ENCODE results near the gene SCAND1. TPM values are rescaled to one million over a fixed set of nuclear protein-coding genes. Genes with fewer than 3 reads are reported as not detected.
"Not testable (repeated sequence)": the region's sequence is repeated elsewhere in the genome, so short reads cannot be mapped to it uniquely, and the experiment has no call there.

Gene SCAND1
- total and polyA plus RNA-seq, 9 of the 15 experiments (the other 6 are each of a cell fraction or from before 2014, with no cell fraction given), result 0.08 to 94.0 (median 5.8) TPM

GRCh38 chr20:36002855-36003254 is 48.6 kb upstream of the SCAND1 start:
- ATAC-seq (no peak), FAIRE-seq (no peak), DNase-seq (ENCODE audit: extremely low read depth in 1 of 4, low spot score in 3 of 4) (no peak)
- H3K27ac ChIP-seq (ENCODE audit: extremely low read depth, low read depth, low read length), result no peak overlapping the region
- in situ Hi-C loops (cut with MboI) (no loop called here), intact Hi-C loops (cut with micrococcal nuclease) (no loop called here)
- H3K4me1 ChIP-seq (replicated peaks in 1 of 2; ENCODE audit: control insufficient read depth in 2 of 2, insufficient read depth in 2 of 2, low read length in 2 of 2), result no peaks in the 10 kb centered on the region
- ChIA-PET CTCF (ENCODE audit: low intra/inter-chr PET ratio) (no interaction called here), POLR2A (interaction anchor here (1.0 kb wide), 1 partner anchor 39 kb away, joined by 3 read pairs; no protein-coding TSS in a partner anchor)
- no TSS peak for BruUV-seq (replicated peaks)
- no peak overlapping the region for H3K9ac ChIP-seq (ENCODE audit: insufficient read depth in 1 of 2, low read depth in 2 of 2, low read length in 2 of 2)
- no peaks in the 10 kb centered on the region for H3K9me3 ChIP-seq (replicated peaks; ENCODE audit: control insufficient read depth, insufficient read depth, low read depth, low read length)
- H3K79me2 ChIP-seq (ENCODE audit: control insufficient read depth, insufficient read depth, low read length), result no peaks in the 10 kb centered on the region
- H3K4me2 ChIP-seq (ENCODE audit: insufficient read depth, low read length), result no peak overlapping the region
- no peak overlapping the region for H3K4me3 ChIP-seq
- H2AFZ ChIP-seq (ENCODE audit: low read depth, low read length), result no peak overlapping the region
- no peaks in the 10 kb centered on the region for H3K36me3 ChIP-seq (ENCODE audit: control insufficient read depth, insufficient read depth, low read length)
- no peaks in the 10 kb centered on the region for H3K27me3 ChIP-seq (ENCODE audit: control insufficient read depth in 2 of 2, insufficient read depth in 2 of 2, low read length in 2 of 2)
- H4K20me1 ChIP-seq (replicated peaks; ENCODE audit: control insufficient read depth, insufficient read depth, low read length), result no peaks in the 10 kb centered on the region
- H3K9me1 ChIP-seq (ENCODE audit: control insufficient read depth, insufficient read depth, low read length), result no peaks in the 10 kb centered on the region
- TF ChIP-seq RBM22 (IDR thresholded peaks at IDR 0.05; ENCODE audit: low read depth, low read length, poor library complexity, severe bottlenecking) (no peak), ZFP30 (CRISPR knock-in tag; IDR thresholded peaks at IDR 0.05; ENCODE audit: borderline replicate concordance) (peak; percentile 65; the same call in 1 of the 2 replicates)
- TF ChIP-seq, protein P1, sequence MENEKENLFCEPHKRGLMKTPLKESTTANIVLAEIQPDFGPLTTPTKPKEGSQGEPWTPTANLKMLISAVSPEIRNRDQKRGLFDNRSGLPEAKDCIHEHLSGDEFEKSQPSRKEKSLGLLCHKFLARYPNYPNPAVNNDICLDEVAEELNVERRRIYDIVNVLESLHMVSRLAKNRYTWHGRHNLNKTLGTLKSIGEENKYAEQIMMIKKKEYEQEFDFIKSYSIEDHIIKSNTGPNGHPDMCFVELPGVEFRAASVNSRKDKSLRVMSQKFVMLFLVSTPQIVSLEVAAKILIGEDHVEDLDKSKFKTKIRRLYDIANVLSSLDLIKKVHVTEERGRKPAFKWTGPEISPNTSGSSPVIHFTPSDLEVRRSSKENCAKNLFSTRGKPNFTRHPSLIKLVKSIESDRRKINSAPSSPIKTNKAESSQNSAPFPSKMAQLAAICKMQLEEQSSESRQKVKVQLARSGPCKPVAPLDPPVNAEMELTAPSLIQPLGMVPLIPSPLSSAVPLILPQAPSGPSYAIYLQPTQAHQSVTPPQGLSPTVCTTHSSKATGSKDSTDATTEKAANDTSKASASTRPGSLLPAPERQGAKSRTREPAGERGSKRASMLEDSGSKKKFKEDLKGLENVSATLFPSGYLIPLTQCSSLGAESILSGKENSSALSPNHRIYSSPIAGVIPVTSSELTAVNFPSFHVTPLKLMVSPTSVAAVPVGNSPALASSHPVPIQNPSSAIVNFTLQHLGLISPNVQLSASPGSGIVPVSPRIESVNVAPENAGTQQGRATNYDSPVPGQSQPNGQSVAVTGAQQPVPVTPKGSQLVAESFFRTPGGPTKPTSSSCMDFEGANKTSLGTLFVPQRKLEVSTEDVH (IDR thresholded peaks at IDR 0.05; ENCODE audit: low read depth, partially characterized antibody), result no peak

- FAIRE-seq; H3K79me2 ChIP-seq (ENCODE audit: control insufficient read depth, insufficient read depth, low read length); POLR2A ChIA-PET; intact Hi-C loops (cut with micrococcal nuclease); ATAC-seq; H3K27ac ChIP-seq (ENCODE audit: extremely low read depth, low read depth, low read length); BruUV-seq (replicated peaks); H3K36me3 ChIP-seq (ENCODE audit: control insufficient read depth, insufficient read depth, low read length); H3K27me3 ChIP-seq (ENCODE audit: control insufficient read depth in 2 of 2, insufficient read depth in 2 of 2, low read length in 2 of 2); H3K9ac ChIP-seq (ENCODE audit: insufficient read depth in 1 of 2, low read depth in 2 of 2, low read length in 2 of 2); H3K4me2 ChIP-seq (ENCODE audit: insufficient read depth, low read length); H3K9me3 ChIP-seq (replicated peaks; ENCODE audit: control insufficient read depth, insufficient read depth, low read depth, low read length); H3K9me1 ChIP-seq (ENCODE audit: control insufficient read depth, insufficient read depth, low read length); H2AFZ ChIP-seq (ENCODE audit: low read depth, low read length); H4K20me1 ChIP-seq (replicated peaks; ENCODE audit: control insufficient read depth, insufficient read depth, low read length); DNase-seq (ENCODE audit: extremely low read depth in 1 of 4, low spot score in 3 of 4); CTCF ChIA-PET (ENCODE audit: low intra/inter-chr PET ratio); in situ Hi-C loops (cut with MboI); H3K4me3 ChIP-seq: not testable (repeated sequence)
- WGBS (ENCODE audit: insufficient coverage, low coverage, missing lambda C conversion rate), result no CpG with 5 or more reads among the region's 34 CpGs
- H3K4me1 ChIP-seq (replicated peaks in 1 of 2; ENCODE audit: control insufficient read depth in 2 of 2, insufficient read depth in 2 of 2, low read length in 2 of 2), result peaks cover 0 to 11% of the 10 kb centered on the region in 2 experiments; a peak in 4 of 5 replicates
Measured at GRCh38 chr20:36001331-36001730, 47.0 kb upstream of the SCAND1 start.

- not testable (repeated sequence) for ATAC-seq; H3K9ac ChIP-seq (ENCODE audit: insufficient read depth in 1 of 2, low read depth in 2 of 2, low read length in 2 of 2); H3K79me2 ChIP-seq (ENCODE audit: control insufficient read depth, insufficient read depth, low read length); BruUV-seq (replicated peaks); H2AFZ ChIP-seq (ENCODE audit: low read depth, low read length); FAIRE-seq; H3K27ac ChIP-seq (ENCODE audit: extremely low read depth, low read depth, low read length); H4K20me1 ChIP-seq (replicated peaks; ENCODE audit: control insufficient read depth, insufficient read depth, low read length); H3K4me2 ChIP-seq (ENCODE audit: insufficient read depth, low read length); H3K36me3 ChIP-seq (ENCODE audit: control insufficient read depth, insufficient read depth, low read length); H3K4me3 ChIP-seq; DNase-seq (ENCODE audit: extremely low read depth in 1 of 4, low spot score in 3 of 4); H3K9me3 ChIP-seq (replicated peaks; ENCODE audit: control insufficient read depth, insufficient read depth, low read depth, low read length); H3K9me1 ChIP-seq (ENCODE audit: control insufficient read depth, insufficient read depth, low read length); H3K27me3 ChIP-seq (ENCODE audit: control insufficient read depth in 2 of 2, insufficient read depth in 2 of 2, low read length in 2 of 2)
- ChIA-PET POLR2A (interaction anchor here (1.0 to 3.2 kb wide), 3 partner anchors 142 to 179 kb away, joined by 3 to 13 read pairs (median 3); no protein-coding TSS in a partner anchor), CTCF (ENCODE audit: low intra/inter-chr PET ratio) (interaction anchor here (7.9 kb wide), 1 partner anchor 141 kb away, joined by 205 read pairs; no protein-coding TSS in a partner anchor)
- in situ Hi-C loops (cut with MboI) (loop anchor here (5.0 to 25.0 kb wide), 2 partner anchors 141 to 441 kb away; no protein-coding TSS in a partner anchor), intact Hi-C loops (cut with micrococcal nuclease) (loop anchor here (5.0 kb wide), 2 partner anchors 56 to 441 kb away; no protein-coding TSS in a partner anchor)
- 61% methylated on average over 8 of the region's 8 CpGs for WGBS (ENCODE audit: insufficient coverage, low coverage, missing lambda C conversion rate)
- H3K4me1 ChIP-seq (replicated peaks in 1 of 2; ENCODE audit: control insufficient read depth in 2 of 2, insufficient read depth in 2 of 2, low read length in 2 of 2), result peaks cover 0 to 11% of the 10 kb centered on the region in 2 experiments; a peak in 4 of 5 replicates
Measured at GRCh38 chr20:35996492-35996891, 42.2 kb upstream of the SCAND1 start.

Measured in K562 (cell line).